HUES48 (cell line): ENCODE measurements around the gene PARVB.

Experiments used
- H3K27ac ChIP-seq: one replicate; pipeline ENCODE4 v1.7.0; 2013; ENCODE audit warnings: low read depth, low read length, inconsistent platforms
- H3K27me3 ChIP-seq: 2 replicates; pipeline ENCODE4 v1.6.1; 2013; ENCODE audit warnings: mild to moderate bottlenecking, low read length; ENCODE audit not compliant: control insufficient read depth, insufficient read depth
- H3K36me3 ChIP-seq: 2 replicates; pipeline ENCODE4 v1.6.1; 2013; ENCODE audit warnings: low read length; ENCODE audit not compliant: control insufficient read depth, insufficient read depth
- H3K4me1 ChIP-seq: 2 replicates; pipeline ENCODE4 v1.6.1; 2013; ENCODE audit warnings: mild to moderate bottlenecking, low read length; ENCODE audit not compliant: control insufficient read depth, insufficient read depth
- H3K4me3 ChIP-seq: 2 replicates; pipeline ENCODE4 v1.5.1; 2013; ENCODE audit warnings: mild to moderate bottlenecking, low read depth, low read length
- H3K9ac ChIP-seq: 2 replicates; pipeline ENCODE4 v1.6.1; 2013; ENCODE audit warnings: mild to moderate bottlenecking, low read depth, low read length, moderate library complexity
- H3K9me3 ChIP-seq: 2 replicates; pipeline ENCODE4 v1.6.1; 2013; ENCODE audit warnings: low read length; ENCODE audit not compliant: control insufficient read depth, insufficient read depth

PARVB gene

GRCh38 chr22:44057401-44057987, 33.4 kb downstream of the PARVB start:
- Histone ChIP-seq H3K27ac (no peak overlapping the region), H3K9ac (no peak overlapping the region), H3K9me3 (no peaks in the 10 kb centered on the region), H3K36me3 (no peaks in the 10 kb centered on the region), H3K4me3 (no peak overlapping the region), H3K27me3 (no peaks in the 10 kb centered on the region), H3K4me1 (no peaks in the 10 kb centered on the region)

- H3K9ac ChIP-seq: no peak overlapping the region
- H3K36me3 ChIP-seq: no peaks in the 10 kb centered on the region
- no peak overlapping the region for H3K27ac ChIP-seq
- H3K4me1 ChIP-seq: no peaks in the 10 kb centered on the region
- no peaks in the 10 kb centered on the region for H3K27me3 ChIP-seq
- no peak overlapping the region for H3K4me3 ChIP-seq
- no peaks in the 10 kb centered on the region for H3K9me3 ChIP-seq
Observed at GRCh38 chr22:44063462-44064371, 39.6 kb downstream of the PARVB start.

- H3K9me3 ChIP-seq: no peaks in the 10 kb centered on the region
- H3K9ac ChIP-seq: no peak overlapping the region
- H3K4me3 ChIP-seq: no peak overlapping the region
- no peaks in the 10 kb centered on the region for H3K4me1 ChIP-seq
- no peak overlapping the region for H3K27ac ChIP-seq
- H3K36me3 ChIP-seq: no peaks in the 10 kb centered on the region
- no peaks in the 10 kb centered on the region for H3K27me3 ChIP-seq
Observed at GRCh38 chr22:44067033-44067432, 42.9 kb downstream of the PARVB start.

GRCh38 chr22:44067901-44068300, 43.8 kb downstream of the PARVB start:
- no peak overlapping the region for H3K27ac ChIP-seq
- no peak overlapping the region for H3K9ac ChIP-seq
- H3K27me3 ChIP-seq: no peaks in the 10 kb centered on the region
- no peaks in the 10 kb centered on the region for H3K36me3 ChIP-seq
- H3K9me3 ChIP-seq: no peaks in the 10 kb centered on the region
- no peaks in the 10 kb centered on the region for H3K4me1 ChIP-seq
- no peak overlapping the region for H3K4me3 ChIP-seq

GRCh38 chr22:44068422-44069191, 44.5 kb downstream of the PARVB start:
- no peaks in the 10 kb centered on the region for H3K27me3 ChIP-seq
- H3K27ac ChIP-seq: no peak overlapping the region
- H3K4me3 ChIP-seq: no peak overlapping the region
- no peak overlapping the region for H3K9ac ChIP-seq
- H3K9me3 ChIP-seq: no peaks in the 10 kb centered on the region
- H3K36me3 ChIP-seq: no peaks in the 10 kb centered on the region
- no peaks in the 10 kb centered on the region for H3K4me1 ChIP-seq

- no peak overlapping the region for H3K9ac ChIP-seq
- H3K36me3 ChIP-seq: no peaks in the 10 kb centered on the region
- H3K4me1 ChIP-seq: no peaks in the 10 kb centered on the region
- H3K9me3 ChIP-seq: no peaks in the 10 kb centered on the region
- H3K27ac ChIP-seq: no peak overlapping the region
- no peaks in the 10 kb centered on the region for H3K27me3 ChIP-seq
- H3K4me3 ChIP-seq: no peak overlapping the region
Observed at GRCh38 chr22:44070029-44070428, 45.9 kb downstream of the PARVB start.

- no peaks in the 10 kb centered on the region for H3K27me3 ChIP-seq
- no peak overlapping the region for H3K4me3 ChIP-seq
- H3K9ac ChIP-seq: no peak overlapping the region
- no peaks in the 10 kb centered on the region for H3K4me1 ChIP-seq
- H3K9me3 ChIP-seq: no peaks in the 10 kb centered on the region
- H3K36me3 ChIP-seq: no peaks in the 10 kb centered on the region
- no peak overlapping the region for H3K27ac ChIP-seq
Observed at GRCh38 chr22:44071781-44072326, 47.8 kb downstream of the PARVB start.

GRCh38 chr22:44074337-44074984, 50.4 kb downstream of the PARVB start:
- H3K27me3 ChIP-seq: no peaks in the 10 kb centered on the region
- no peaks in the 10 kb centered on the region for H3K36me3 ChIP-seq
- H3K9ac ChIP-seq: no peak overlapping the region
- H3K4me1 ChIP-seq: no peaks in the 10 kb centered on the region
- H3K9me3 ChIP-seq: no peaks in the 10 kb centered on the region
- H3K27ac ChIP-seq: no peak overlapping the region
- no peak overlapping the region for H3K4me3 ChIP-seq

- Histone ChIP-seq H3K27ac (no peak overlapping the region), H3K4me1 (no peaks in the 10 kb centered on the region)
Observed at GRCh38 chr22:44075022-44075421, 50.9 kb downstream of the PARVB start.

GRCh38 chr22:44075670-44076069, 51.6 kb downstream of the PARVB start:
- Histone ChIP-seq H3K4me1 (no peaks in the 10 kb centered on the region), H3K36me3 (no peaks in the 10 kb centered on the region), H3K27me3 (no peaks in the 10 kb centered on the region), H3K9ac (no peak overlapping the region), H3K4me3 (no peak overlapping the region), H3K9me3 (no peaks in the 10 kb centered on the region), H3K27ac (no peak overlapping the region)

More at GRCh38 chr22:44075022-44075421, 50.9 kb downstream of the PARVB start:
- H3K9ac ChIP-seq: no peak overlapping the region
- H3K27me3 ChIP-seq: no peaks in the 10 kb centered on the region
- no peak overlapping the region for H3K4me3 ChIP-seq
- H3K36me3 ChIP-seq: no peaks in the 10 kb centered on the region
- no peaks in the 10 kb centered on the region for H3K9me3 ChIP-seq
